OCI-M2 (cell line): ENCODE measurements around the gene UNCX.

Experiments
- DNase-seq: peaks from one replicate; lab custom pipeline; 2025; ENCODE audit not compliant: unreplicated experiment; lab: John Stamatoyannopoulos, UW

Gene UNCX

GRCh38 chr7:1231214-1232102, 1.2 kb upstream of the UNCX start:
- no peak for DNase-seq

- DNase-seq = no peak
These were observed 587 bp upstream of the UNCX start for GRCh38 chr7:1232103-1232466.

GRCh38 chr7:1233333-1234048, 819 bp downstream of the UNCX start:
- no peak for DNase-seq

- DNase-seq = no peak
These were observed 1.6 kb downstream of the UNCX start for GRCh38 chr7:1234049-1234880.

- no peak for DNase-seq
These were observed 2.3 kb downstream of the UNCX start for GRCh38 chr7:1234881-1235500.

- DNase-seq = no peak
These were observed 2.9 kb downstream of the UNCX start for GRCh38 chr7:1235501-1236131.

- no peak for DNase-seq
These were observed 3.5 kb downstream of the UNCX start for GRCh38 chr7:1236132-1236661.

GRCh38 chr7:1236831-1237701, 4.4 kb downstream of the UNCX start:
- DNase-seq = no peak

- DNase-seq = no peak
These were observed 5.1 kb downstream of the UNCX start for GRCh38 chr7:1237704-1238255.

GRCh38 chr7:1238450-1238882, 5.8 kb downstream of the UNCX start:
- no peak for DNase-seq

- DNase-seq = no peak
These were observed 6.5 kb downstream of the UNCX start for GRCh38 chr7:1238931-1239802.

- DNase-seq = no peak
These were observed 7.3 kb downstream of the UNCX start for GRCh38 chr7:1239803-1240516.

GRCh38 chr7:1240517-1241257, 8.0 kb downstream of the UNCX start:
- DNase-seq = no peak

GRCh38 chr7:1241258-1241602, 8.6 kb downstream of the UNCX start:
- no peak for DNase-seq

- DNase-seq = no peak
These were observed 9.1 kb downstream of the UNCX start for GRCh38 chr7:1241603-1242255.

GRCh38 chr7:1242256-1242605, 9.6 kb downstream of the UNCX start:
- no peak for DNase-seq
